PC-9 (cell line): ENCODE data around the gene PBXIP1.

ENCODE experiments used
- EZH2 ChIP-seq: fragments of 200-600 bp; sonication (generic); IDR thresholded peaks from 2 replicates; pipeline ENCODE4 v1.8.0; 2017; ENCODE audit warnings: antibody characterized with exemption, low read depth
- TF ChIP-seq, protein P1 (sequence below): fragments of 200-600 bp; sonication (generic); conservative IDR thresholded peaks from 2 replicates; pipeline ENCODE4 v1.6.1; 2017; ENCODE audit warnings: mixed run types, antibody characterized with exemption, mild to moderate bottlenecking, moderate library complexity

DNA sequence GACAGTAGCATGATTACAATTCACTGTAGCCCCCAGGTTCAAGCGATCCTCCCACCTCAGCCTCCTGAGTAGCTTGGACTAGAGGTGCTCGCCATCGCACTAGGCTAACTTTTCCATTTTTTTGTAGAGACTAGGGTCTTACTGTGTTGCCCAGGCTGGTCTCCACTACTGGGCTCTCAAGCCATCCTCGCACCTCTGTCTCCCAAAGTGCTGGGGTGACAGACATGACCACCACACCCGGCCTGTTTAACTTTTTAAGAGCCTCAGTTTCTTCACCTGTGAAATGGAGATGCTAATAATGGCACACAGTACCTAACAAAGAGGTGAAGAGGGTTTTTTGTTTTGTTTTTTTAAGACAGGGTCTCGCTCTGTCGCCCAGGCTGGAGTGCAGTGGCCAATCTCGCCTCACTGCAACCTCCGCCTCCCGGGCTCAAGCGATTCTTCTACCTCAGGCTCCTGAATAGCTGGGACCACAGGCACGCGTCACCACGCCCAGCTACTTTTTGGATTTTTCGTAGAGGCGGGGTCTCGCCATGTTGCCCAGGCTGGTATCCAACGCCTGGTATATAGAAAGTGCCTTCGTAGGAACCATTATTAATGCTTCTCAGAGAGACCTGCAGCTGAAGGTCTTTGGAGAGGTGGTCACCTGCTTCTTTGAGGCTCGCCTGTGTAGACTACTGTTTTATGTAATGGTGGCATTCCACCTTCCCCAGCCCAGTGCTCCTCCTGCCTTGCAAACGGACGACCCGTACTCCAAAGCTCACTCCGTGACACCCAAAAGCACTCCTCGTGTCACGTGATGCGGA is 19.9 kb downstream of the PBXIP1 start:
- TF ChIP-seq, protein P1, sequence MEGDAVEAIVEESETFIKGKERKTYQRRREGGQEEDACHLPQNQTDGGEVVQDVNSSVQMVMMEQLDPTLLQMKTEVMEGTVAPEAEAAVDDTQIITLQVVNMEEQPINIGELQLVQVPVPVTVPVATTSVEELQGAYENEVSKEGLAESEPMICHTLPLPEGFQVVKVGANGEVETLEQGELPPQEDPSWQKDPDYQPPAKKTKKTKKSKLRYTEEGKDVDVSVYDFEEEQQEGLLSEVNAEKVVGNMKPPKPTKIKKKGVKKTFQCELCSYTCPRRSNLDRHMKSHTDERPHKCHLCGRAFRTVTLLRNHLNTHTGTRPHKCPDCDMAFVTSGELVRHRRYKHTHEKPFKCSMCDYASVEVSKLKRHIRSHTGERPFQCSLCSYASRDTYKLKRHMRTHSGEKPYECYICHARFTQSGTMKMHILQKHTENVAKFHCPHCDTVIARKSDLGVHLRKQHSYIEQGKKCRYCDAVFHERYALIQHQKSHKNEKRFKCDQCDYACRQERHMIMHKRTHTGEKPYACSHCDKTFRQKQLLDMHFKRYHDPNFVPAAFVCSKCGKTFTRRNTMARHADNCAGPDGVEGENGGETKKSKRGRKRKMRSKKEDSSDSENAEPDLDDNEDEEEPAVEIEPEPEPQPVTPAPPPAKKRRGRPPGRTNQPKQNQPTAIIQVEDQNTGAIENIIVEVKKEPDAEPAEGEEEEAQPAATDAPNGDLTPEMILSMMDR: no peak
- no peak for TF ChIP-seq EZH2
